GM12878 (cell line): ENCODE results near the gene USH2A. TPM values are rescaled to one million over a fixed set of nuclear protein-coding genes. Genes with fewer than 3 reads are reported as not detected.

Experiments used
- ATAC-seq: fragments of 200-7000 bp; cut with Tn5 transposase; 3 replicates; pipeline ENCODE4 v1.9.1; 2020; ENCODE audit warnings: mild to moderate bottlenecking, moderate library complexity
- BruUV-seq: library from RNA; stranded (reverse); fragments of 400-500 nt; replicated peaks from 2 replicates; lab custom pipeline; 2021; lab: Mats Ljungman, UMichigan
- CTCF ChIA-PET: fragments of 300-600 bp; sonication (Branson Sonifier 250); formaldehyde crosslinking; extraction: SDS; loops from one replicate; lab custom pipeline; 2021; ENCODE audit warnings: inconsistent platforms; lab: Yijun Ruan, JAX
- POLR2A ChIA-PET: fragments of 350-600 bp; formaldehyde crosslinking; extraction: SDS; loops from one replicate; lab custom pipeline; 2021; ENCODE audit warnings: inconsistent platforms; lab: Charles Lee
- RAD21 ChIA-PET: fragments of 300-600 bp; sonication (Branson Sonifier 250); formaldehyde crosslinking; loops from one replicate; lab custom pipeline; 2023; ENCODE audit warnings: antibody characterized with exemption; ENCODE audit not compliant: unreplicated experiment; lab: Charles Lee
- SMC1A ChIA-PET: fragments of 300-600 bp; sonication (Branson Sonifier 250); formaldehyde crosslinking; loops from one replicate; lab custom pipeline; 2023; ENCODE audit not compliant: unreplicated experiment, uncharacterized antibody; lab: Charles Lee
- DNase-seq: peaks from one replicate; pipeline ENCODE4 v3.0.0-alpha.2; 2011; ENCODE audit warnings: low read depth, low spot score
- FAIRE-seq: peaks from 3 replicates; lab custom pipeline; 2011; peaks lifted over from hg19 to GRCh38; lab: Jason Lieb, UNC
- H2AFZ ChIP-seq: 2 replicates; pipeline ENCODE4 v1.6.0; 2011; ENCODE audit warnings: low read depth, low read length, control low read depth; ENCODE audit not compliant: control insufficient read depth
- H3K27ac ChIP-seq: 2 replicates; pipeline ENCODE4 v1.5.1; 2011; ENCODE audit warnings: control low read depth; ENCODE audit not compliant: control insufficient read depth, insufficient read depth
- H3K27me3 ChIP-seq, 2 experiments: replicated peaks in 1 of 2; 2 replicates each; pipeline versions ENCODE4 v1.6.0 to v1.6.1; 2011; ENCODE audit warnings: low read length in 1 of 2; ENCODE audit not compliant: control insufficient read depth in 2 of 2, insufficient read depth in 2 of 2
- H3K36me3 ChIP-seq, 2 experiments: 2 replicates each; pipeline ENCODE4 v1.5.1; 2011; ENCODE audit warnings: low read length in 1 of 2; ENCODE audit not compliant: control insufficient read depth in 2 of 2, insufficient read depth in 2 of 2
- H3K4me1 ChIP-seq: 2 replicates; pipeline ENCODE4 v1.6.1; 2011; ENCODE audit warnings: mild to moderate bottlenecking, low read length, moderate library complexity, mixed read lengths; ENCODE audit not compliant: control insufficient read depth, insufficient read depth
- H3K4me2 ChIP-seq: 2 replicates; pipeline ENCODE4 v1.6.0; 2011; ENCODE audit warnings: control low read depth; ENCODE audit not compliant: control insufficient read depth, insufficient read depth
- H3K4me3 ChIP-seq: fragments of 200-600 bp; sonication (generic); 2 replicates; pipeline ENCODE4 v1.5.1; 2016
- H3K79me2 ChIP-seq: 2 replicates; pipeline ENCODE4 v1.6.0; 2011; ENCODE audit warnings: low read length; ENCODE audit not compliant: control insufficient read depth, insufficient read depth
- H3K9ac ChIP-seq: 2 replicates; pipeline ENCODE4 v1.8.0; 2011; ENCODE audit warnings: low read length, control low read depth, mixed read lengths; ENCODE audit not compliant: control insufficient read depth, insufficient read depth
- H3K9me3 ChIP-seq: replicated peaks from 3 replicates; pipeline ENCODE4 v1.5.1; 2011; ENCODE audit warnings: mild to moderate bottlenecking, low read length; ENCODE audit not compliant: control insufficient read depth, insufficient read depth
- H4K20me1 ChIP-seq: 2 replicates; pipeline ENCODE4 v1.6.0; 2011; ENCODE audit not compliant: control insufficient read depth, insufficient read depth
- CEBPZ ChIP-seq: fragments of 150-350 bp; IDR thresholded peaks from 2 replicates; pipeline ENCODE4 v1.6.1; 2016; ENCODE audit warnings: low read depth, low read length
- CREB1 ChIP-seq: IDR thresholded peaks from 2 replicates; pipeline ENCODE4 v1.6.1; 2012; ENCODE audit warnings: low read depth, mild to moderate bottlenecking, inconsistent platforms
- NFIC ChIP-seq: IDR thresholded peaks from 2 replicates; pipeline ENCODE4 v1.6.1; 2012; ENCODE audit warnings: low read depth, mild to moderate bottlenecking, inconsistent platforms, low read length, moderate library complexity
- NFYB ChIP-seq: IDR thresholded peaks from 2 replicates; pipeline ENCODE4 v1.6.1; 2011; ENCODE audit warnings: low read depth, mild to moderate bottlenecking, low read length, improper control_type of control experiment, moderate library complexity; ENCODE audit not compliant: insufficient read depth
- NKRF ChIP-seq: fragments of 450-650 bp; conservative IDR thresholded peaks from 2 replicates; pipeline ENCODE4 v1.6.1; 2017; ENCODE audit warnings: mild to moderate bottlenecking, moderate library complexity
- PAX8 ChIP-seq: fragments of 450-650 bp; IDR thresholded peaks from 2 replicates; pipeline ENCODE4 v1.6.1; 2017; ENCODE audit warnings: mild to moderate bottlenecking, moderate library complexity
- RB1 ChIP-seq: fragments of 450-650 bp; formaldehyde crosslinking; IDR thresholded peaks from 2 replicates; pipeline ENCODE4 v1.6.1; 2017; ENCODE audit warnings: mild to moderate bottlenecking, borderline replicate concordance
- RELA ChIP-seq: fragments of 450-650 bp; IDR thresholded peaks from 2 replicates; pipeline ENCODE4 v1.8.0; 2014; ENCODE audit warnings: borderline replicate concordance; ENCODE audit not compliant: partially characterized antibody
- SIN3A ChIP-seq: IDR thresholded peaks from 2 replicates; pipeline ENCODE4 v1.6.1; 2012; ENCODE audit warnings: low read depth, low read length, improper control_type of control experiment
- ZNF687 ChIP-seq: fragments of 450-650 bp; IDR thresholded peaks from 2 replicates; pipeline ENCODE4 v1.6.1; 2017; ENCODE audit warnings: mild to moderate bottlenecking, moderate library complexity
- WGBS: methylation state at CpG from one replicate; pipeline ENCODE4 v1.1.6; 2016; ENCODE audit warnings: low lambda C conversion rate; ENCODE audit not compliant: insufficient replicate concordance, insufficient coverage; ENCODE audit errors: missing lambda C conversion rate; 5-methylcytosine and 5-hydroxymethylcytosine counted together
- in situ Hi-C: fragments of 300-500 bp; cut with MboI; formaldehyde crosslinking; loops from 9 replicates; pipeline ENCODE4 v1.14.3; 2018; ENCODE audit warnings: mixed read lengths
- intact Hi-C: fragments of 100-400 bp; cut with micrococcal nuclease; formaldehyde crosslinking; loops from one replicate; pipeline ENCODE4 v1.14.2; 2022; ENCODE audit not compliant: unreplicated experiment
- polyA plus RNA-seq, 11 experiments: library from polyadenylated mRNA; depleted of rRNA in 4 of 11; unstranded in 6 of 11; stranded (reverse) in 5 of 11; fragments of >200 nt; fragmentation: Nextera tagmentation in 4 of 11; fragmentation: Illumina TruSeq in 1 of 11; extraction: Ambion mirVana in 4 of 11; extraction: Trizol in 1 of 11; gene quantifications; 1 replicate in 1 of 11; 2 replicates in 10 of 11; pipeline versions ENCODE4 v1.2.1 to v1.2.3, GENCODE V29; 2011 to 2016; ENCODE audit warnings: inconsistent platforms in 2 of 11, missing spikeins in 2 of 11, low read depth in 1 of 11
- total RNA-seq, 4 experiments: library from RNA; depleted of rRNA in 3 of 4; stranded (reverse); fragments of >200 nt in 3 of 4; fragmentation: Illumina TruSeq in 1 of 4; extraction: Trizol in 1 of 4; gene quantifications; 2 replicates each; pipeline versions ENCODE4 v1.2.1 to v1.2.3, GENCODE V29; 2013 to 2021

Gene USH2A
- total and polyA plus RNA-seq, 10 of the 15 experiments (the other 5 are each of a cell fraction or from before 2014, with no cell fraction given): under 0.01 to 0.20 (median 0.01) TPM; not detected in 2

- no peak for TF ChIP-seq ZNF687
These were observed 779.5 kb downstream of the USH2A start (continued) for GRCh38 chr1:215643592-215644321.

- H3K36me3 ChIP-seq: no peaks in the 10 kb centered on the region
- H3K4me2 ChIP-seq: no peak overlapping the region
- DNase-seq (no peak), ATAC-seq (no peak), FAIRE-seq (no peak)
- no peaks in the 10 kb centered on the region for H3K79me2 ChIP-seq
- RAD21 ChIA-PET: no interaction called here
- H4K20me1 ChIP-seq: no peaks in the 10 kb centered on the region
- no peak overlapping the region for H3K4me3 ChIP-seq
- H3K27me3 ChIP-seq: no peaks in the 10 kb centered on the region
- no peak overlapping the region for H3K27ac ChIP-seq
- no TSS peak for BruUV-seq
- intact Hi-C loops: no loop called here
- WGBS: 63% methylated on average over 17 of the region's 18 CpGs
- H3K9ac ChIP-seq: no peak overlapping the region
- POLR2A ChIA-PET: interaction anchor here (2.2 kb wide), 1 partner anchor 22 kb away, joined by 6 read pairs; no protein-coding TSS in a partner anchor
- in situ Hi-C loops: no loop called here
- H3K4me1 ChIP-seq: no peaks in the 10 kb centered on the region
- no peaks in the 10 kb centered on the region for H3K9me3 ChIP-seq
- SMC1A ChIA-PET: interaction anchor here (1.0 to 9.3 kb wide), 3 partner anchors 10 to 26 kb away, joined by 4 to 60 read pairs (median 13); no protein-coding TSS in a partner anchor
- H2AFZ ChIP-seq: no peak overlapping the region
- CTCF ChIA-PET: no interaction called here
- TF ChIP-seq PAX8 (no peak), NFIC (no peak), CEBPZ (no peak), CREB1 (no peak), RELA (no peak), NFYB (no peak), RB1 (no peak), NKRF (no peak), SIN3A (no peak)
These were observed 782.7 kb downstream of the USH2A start for GRCh38 chr1:215640429-215641148.
